NCI-H187 treated with DMSO at 0.1 percent for 48 hours (cell line): ENCODE results near the gene DPYSL5.

Experiments
- DNase-seq: peaks from one replicate; lab custom pipeline; 2025; lab: John Stamatoyannopoulos, UW

Gene DPYSL5

DNA sequence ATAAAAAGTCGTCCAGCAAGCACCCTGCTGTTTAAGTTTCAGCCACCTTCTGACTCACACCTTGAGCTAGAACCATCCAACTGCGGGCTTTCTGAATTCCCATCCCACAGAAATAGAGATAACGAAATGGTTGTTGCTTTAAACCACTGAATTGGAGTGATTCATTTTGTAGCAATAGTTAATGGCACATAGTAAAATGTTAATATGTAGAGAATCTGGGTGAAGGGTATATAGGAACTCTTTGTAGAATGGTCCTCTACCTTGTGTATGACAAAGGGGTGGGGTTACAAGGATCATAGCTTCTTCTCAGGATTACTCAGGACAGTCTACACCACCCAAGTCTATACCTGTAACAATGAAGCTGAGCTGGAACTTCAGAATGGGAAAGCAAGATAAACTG lies 120.1 kb downstream of the DPYSL5 start:
- no peak for DNase-seq

- no peak for DNase-seq
Observed at GRCh38 chr2:26969077-26969844, 121.3 kb downstream of the DPYSL5 start.

DNA sequence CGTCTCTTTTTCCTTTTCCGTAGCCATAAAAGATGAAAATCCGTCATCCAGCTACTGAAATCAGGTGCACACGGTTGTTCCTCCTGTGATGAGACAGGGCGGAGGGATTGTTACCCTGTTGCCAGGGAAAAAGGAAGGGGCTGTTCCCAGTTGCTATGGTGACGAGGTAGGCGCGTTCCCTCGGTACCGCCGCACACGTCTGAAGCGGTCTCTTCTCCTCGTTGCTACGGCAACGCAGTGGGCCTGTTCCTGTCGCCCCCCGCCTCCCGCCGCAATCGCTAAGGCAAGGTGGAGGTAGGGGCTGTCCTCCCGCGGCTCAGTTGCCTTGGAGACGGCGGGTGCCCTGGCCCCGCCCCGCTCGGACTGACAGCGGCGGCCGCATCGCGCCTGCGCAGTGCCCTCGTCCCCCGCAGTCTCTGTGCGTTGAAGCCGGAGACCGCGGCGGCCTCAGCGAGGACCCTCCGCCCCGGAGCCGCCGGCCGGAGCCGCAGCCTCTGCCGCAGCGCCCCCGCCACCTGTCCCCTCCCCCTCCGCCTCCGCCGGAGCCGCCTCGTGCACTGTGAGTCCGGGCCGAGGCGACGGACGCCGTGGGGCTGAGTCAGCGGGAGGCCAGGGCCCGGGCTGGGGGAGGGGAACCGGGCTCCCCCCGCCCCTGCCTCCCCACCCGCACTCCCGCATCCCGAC lies 122.5 kb downstream of the DPYSL5 start, which contains the start of gene MAPRE3:
TSS of gene MAPRE3 (plus strand) at position 394 of the 684 bp plus-strand sequence. CDS start 51,582 bp downstream, outside the sequence.
- DNase-seq = peak; percentile 87

- no peak for DNase-seq
Observed at GRCh38 chr2:26970928-26971627, 123.1 kb downstream of the DPYSL5 start.

- DNase-seq = no peak
Observed at GRCh38 chr2:26971911-26972786, 124.2 kb downstream of the DPYSL5 start.

GRCh38 chr2:26974352-26974751 lies 126.4 kb downstream of the DPYSL5 start:
- no peak for DNase-seq

GRCh38 chr2:26975102-26975501 lies 127.2 kb downstream of the DPYSL5 start:
- DNase-seq = no peak

GRCh38 chr2:26975656-26976055 lies 127.7 kb downstream of the DPYSL5 start:
- no peak for DNase-seq

DNA sequence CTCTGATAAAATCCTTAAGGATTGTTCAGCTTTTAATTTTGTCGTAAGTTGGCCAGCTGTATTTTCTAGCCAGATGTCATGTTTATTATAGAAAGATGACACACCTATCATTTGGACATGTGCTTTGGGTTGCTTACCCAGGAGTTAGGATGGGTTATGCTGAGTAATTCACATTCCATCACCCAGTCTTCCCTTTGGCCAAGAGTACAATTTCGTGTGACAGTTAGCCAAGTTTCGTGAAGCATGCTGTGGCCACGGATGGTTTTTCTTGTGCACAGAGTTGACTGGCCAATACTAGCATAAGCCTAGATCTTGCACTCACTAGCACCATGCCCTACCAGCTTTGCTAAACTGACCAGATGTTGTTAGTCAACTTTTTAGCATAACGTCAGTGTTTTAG lies 128.3 kb downstream of the DPYSL5 start:
- DNase-seq = no peak

DNA sequence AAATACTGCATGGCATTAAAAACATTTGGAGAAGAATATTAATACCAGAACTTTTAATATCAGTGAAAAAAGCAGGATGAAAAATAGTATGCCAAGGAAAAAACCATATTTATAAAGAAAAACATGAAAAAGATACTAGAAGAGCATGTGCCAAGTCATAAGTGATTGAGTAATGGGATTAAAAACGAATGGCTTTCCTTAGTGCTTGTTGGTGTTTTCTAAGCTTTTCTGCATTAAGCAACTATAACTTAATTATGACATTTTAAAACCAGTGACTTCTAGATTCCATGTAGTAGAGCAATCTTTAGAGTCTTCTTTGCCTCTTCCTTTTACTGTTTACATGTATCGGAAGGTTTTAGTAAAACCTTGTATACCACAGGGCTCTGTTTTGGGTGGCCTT lies 129.1 kb downstream of the DPYSL5 start:
- no peak for DNase-seq

- DNase-seq = no peak
Observed at GRCh38 chr2:26978061-26978596, 130.2 kb downstream of the DPYSL5 start.

- DNase-seq = no peak
Observed at GRCh38 chr2:26979741-26980140, 131.8 kb downstream of the DPYSL5 start.

DNA sequence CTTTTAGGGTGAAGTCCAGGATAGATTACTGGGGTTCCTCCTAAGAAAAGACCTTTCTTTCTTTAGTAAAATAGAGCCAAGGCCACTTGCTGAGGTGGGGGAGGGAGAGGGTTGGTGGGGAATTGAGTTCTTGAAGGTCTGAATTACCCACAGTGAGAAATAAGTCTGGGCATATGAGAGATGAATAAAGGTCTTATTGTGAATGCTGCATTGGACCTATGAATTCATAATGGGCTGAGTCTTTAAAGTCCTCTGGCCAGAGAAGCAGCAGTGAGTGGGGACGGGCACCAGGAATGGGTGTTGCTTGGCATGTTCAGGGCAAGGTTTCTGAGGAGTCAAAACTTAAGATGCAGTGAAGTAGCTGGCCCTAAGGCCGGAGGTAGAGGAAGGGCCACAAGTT lies 133.0 kb downstream of the DPYSL5 start:
- no peak for DNase-seq

DNA sequence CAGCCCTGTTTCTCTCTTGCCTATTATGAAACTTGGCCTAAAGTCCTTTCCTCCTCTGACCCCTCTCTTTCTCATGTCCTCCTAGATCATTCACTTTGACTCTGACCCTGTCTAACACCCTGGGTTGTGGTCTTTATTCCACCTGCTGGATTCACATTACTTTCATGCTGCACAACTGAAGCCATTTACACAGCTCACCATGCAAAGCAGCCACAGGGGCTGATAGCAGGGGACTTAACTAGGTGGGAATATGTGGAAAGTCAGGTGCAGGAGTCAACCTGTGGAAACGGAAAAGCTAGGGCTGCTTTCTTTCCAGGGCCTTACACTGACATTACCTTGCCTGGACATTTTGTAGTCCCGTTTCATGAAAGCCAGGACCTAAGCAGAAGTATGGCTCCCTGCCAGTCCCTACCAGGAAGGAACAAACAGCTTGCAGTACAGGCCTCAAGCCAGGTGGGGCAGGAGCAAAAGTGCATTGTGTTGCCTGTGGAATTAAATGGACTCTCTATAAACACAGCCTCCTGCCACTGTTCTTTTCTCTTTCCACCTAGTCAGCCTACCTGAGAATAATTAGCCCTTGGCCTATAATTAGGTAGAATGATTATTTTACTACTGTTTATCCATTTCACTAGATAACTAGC lies 134.3 kb downstream of the DPYSL5 start:
- DNase-seq = no peak

DNA sequence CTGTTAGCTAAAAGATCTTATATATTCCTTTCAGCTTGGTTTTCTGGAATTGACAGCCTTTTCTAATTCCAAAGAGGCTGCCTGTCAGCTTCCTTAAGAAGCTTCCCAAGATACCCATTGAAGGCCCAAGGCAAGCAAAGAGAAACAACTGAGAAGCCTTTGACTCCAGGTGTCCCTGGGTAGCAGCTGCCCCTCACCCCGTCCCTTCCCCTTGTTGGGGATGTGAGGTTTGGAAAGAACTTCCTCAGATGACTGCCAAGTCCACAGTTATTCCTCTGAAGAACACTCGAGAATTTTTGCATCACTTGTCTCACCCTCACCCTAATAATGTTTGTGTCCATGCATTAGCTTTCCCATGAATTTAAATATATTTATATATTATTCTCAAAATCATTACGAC lies 135.8 kb downstream of the DPYSL5 start:
- DNase-seq = no peak

- DNase-seq = no peak
Observed at GRCh38 chr2:26985807-26986206, 137.9 kb downstream of the DPYSL5 start.

- no peak for DNase-seq
Observed at GRCh38 chr2:26986576-26986975, 138.6 kb downstream of the DPYSL5 start.

- DNase-seq = no peak
Observed at GRCh38 chr2:26988058-26988860, 140.3 kb downstream of the DPYSL5 start.

- no peak for DNase-seq
Observed at GRCh38 chr2:26989156-26989555, 141.2 kb downstream of the DPYSL5 start.

GRCh38 chr2:26991717-26992116 lies 143.8 kb downstream of the DPYSL5 start:
- no peak for DNase-seq
